Suprapubic skin (tissue), 4 donors: Measurements from ENCODE around the gene SHC3. TPM values are rescaled to one million over a fixed set of nuclear protein-coding genes. Genes with fewer than 3 reads are reported as not detected.

ENCODE experiments used
- DNase-seq, 2 donors: peaks; one replicate each; pipeline ENCODE4 v3.0.0-alpha.2; 2019; ENCODE audit warnings: low spot score in 2 of 2
- H3K27ac ChIP-seq: fragments of 200-600 bp; sonication (generic); one replicate; pipeline ENCODE4 v1.5.1; 2019
- H3K27me3 ChIP-seq: fragments of 200-600 bp; sonication (generic); one replicate; pipeline ENCODE4 v1.5.1; 2019
- H3K36me3 ChIP-seq: fragments of 200-600 bp; sonication (generic); one replicate; pipeline ENCODE4 v1.5.1; 2019
- H3K4me1 ChIP-seq: fragments of 200-600 bp; sonication (generic); one replicate; pipeline ENCODE4 v1.5.1; 2019
- H3K4me3 ChIP-seq: fragments of 200-600 bp; sonication (generic); one replicate; pipeline ENCODE4 v1.5.1; 2019; ENCODE audit warnings: mild to moderate bottlenecking
- H3K9me3 ChIP-seq: fragments of 200-600 bp; sonication (generic); one replicate; pipeline ENCODE4 v1.5.1; 2019
- EP300 ChIP-seq: sonication (generic); formaldehyde crosslinking; IDR thresholded peaks from one replicate; pipeline ENCODE4 v1.6.1; 2017; ENCODE audit warnings: antibody characterized with exemption
- POLR2A ChIP-seq, 2 donors: fragments of 450-650 bp; IDR thresholded peaks; one replicate each; pipeline ENCODE4 v1.6.1; 2017; ENCODE audit warnings: antibody characterized with exemption in 2 of 2, mild to moderate bottlenecking in 2 of 2, moderate library complexity in 2 of 2
- POLR2AphosphoS5 ChIP-seq, 3 donors: sonication (generic); formaldehyde crosslinking; IDR thresholded peaks; one replicate each; pipeline ENCODE4 v1.6.1; 2017; ENCODE audit warnings: antibody characterized with exemption in 3 of 3
- WGBS: methylation state at CpG from one replicate; pipeline ENCODE4 v1.1.5; 2018; 5-methylcytosine and 5-hydroxymethylcytosine counted together
- total RNA-seq, 4 donors: library from RNA; depleted of rRNA; stranded (reverse); fragments of >200 nt; gene quantifications; one replicate each; pipeline ENCODE4 v1.1.0, GENCODE V29; 2016
- TF ChIP-seq, protein P1 (sequence below), 2 donors: fragments of 200-600 bp in 1 of 2; fragments of 450-650 bp in 1 of 2; sonication (generic) in 1 of 2; IDR thresholded peaks; one replicate each; pipeline ENCODE4 v1.5.1; 2016 to 2019; ENCODE audit warnings: antibody characterized with exemption in 2 of 2, mild to moderate bottlenecking in 1 of 2, moderate library complexity in 1 of 2

The SHC3 gene
- total RNA-seq, 4 donors from 2014 or later = 1.7 to 6.0 (median 3.2) TPM

DNA sequence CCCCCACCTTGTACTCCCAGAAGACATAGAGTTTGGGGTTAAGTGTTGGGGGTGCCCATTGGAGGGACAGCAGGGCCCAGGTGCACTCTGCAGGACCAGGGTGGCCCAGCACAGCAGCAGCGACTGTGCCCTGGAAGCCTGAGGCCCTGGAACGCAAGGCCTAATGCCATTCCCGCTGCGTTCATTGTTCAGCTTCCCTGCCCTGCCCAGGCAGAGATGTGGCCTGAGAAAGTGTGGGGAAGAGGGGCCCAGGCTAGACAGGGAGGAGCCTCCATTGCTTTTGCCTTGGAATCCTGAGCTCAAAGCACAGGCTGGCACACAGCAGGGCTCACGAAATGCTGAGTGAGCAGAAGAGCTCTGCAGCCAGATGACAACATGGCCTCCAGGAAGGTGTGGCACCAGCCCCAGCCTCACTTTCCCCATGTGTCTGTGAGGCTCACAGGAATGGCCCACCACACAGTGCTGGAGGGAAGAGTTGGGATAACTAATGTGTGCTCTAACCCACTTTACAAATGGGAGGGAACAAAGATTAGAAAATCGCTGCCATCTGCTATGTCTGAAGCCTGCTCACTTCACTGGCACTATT, 168.0 kb downstream of the SHC3 start:
- H3K9me3 ChIP-seq = no peaks in the 10 kb centered on the region
- peaks cover 7% of the 10 kb centered on the region for H3K4me1 ChIP-seq
- H3K4me3 ChIP-seq = no peak overlapping the region
- no peak overlapping the region for H3K27ac ChIP-seq
- TF ChIP-seq POLR2AphosphoS5 (IDR thresholded peaks at IDR 0.05) = no peak
- no peak for TF ChIP-seq EP300
- TF ChIP-seq, protein P1, sequence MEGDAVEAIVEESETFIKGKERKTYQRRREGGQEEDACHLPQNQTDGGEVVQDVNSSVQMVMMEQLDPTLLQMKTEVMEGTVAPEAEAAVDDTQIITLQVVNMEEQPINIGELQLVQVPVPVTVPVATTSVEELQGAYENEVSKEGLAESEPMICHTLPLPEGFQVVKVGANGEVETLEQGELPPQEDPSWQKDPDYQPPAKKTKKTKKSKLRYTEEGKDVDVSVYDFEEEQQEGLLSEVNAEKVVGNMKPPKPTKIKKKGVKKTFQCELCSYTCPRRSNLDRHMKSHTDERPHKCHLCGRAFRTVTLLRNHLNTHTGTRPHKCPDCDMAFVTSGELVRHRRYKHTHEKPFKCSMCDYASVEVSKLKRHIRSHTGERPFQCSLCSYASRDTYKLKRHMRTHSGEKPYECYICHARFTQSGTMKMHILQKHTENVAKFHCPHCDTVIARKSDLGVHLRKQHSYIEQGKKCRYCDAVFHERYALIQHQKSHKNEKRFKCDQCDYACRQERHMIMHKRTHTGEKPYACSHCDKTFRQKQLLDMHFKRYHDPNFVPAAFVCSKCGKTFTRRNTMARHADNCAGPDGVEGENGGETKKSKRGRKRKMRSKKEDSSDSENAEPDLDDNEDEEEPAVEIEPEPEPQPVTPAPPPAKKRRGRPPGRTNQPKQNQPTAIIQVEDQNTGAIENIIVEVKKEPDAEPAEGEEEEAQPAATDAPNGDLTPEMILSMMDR (IDR thresholded peaks at IDR 0.05) = no peak
- no peak for TF ChIP-seq POLR2A (IDR thresholded peaks at IDR 0.05)
- H3K36me3 ChIP-seq = no peaks in the 10 kb centered on the region
- WGBS = 71% methylated on average over 4 of the region's 6 CpGs
- DNase-seq = no peak
- H3K27me3 ChIP-seq = no peaks in the 10 kb centered on the region

DNA sequence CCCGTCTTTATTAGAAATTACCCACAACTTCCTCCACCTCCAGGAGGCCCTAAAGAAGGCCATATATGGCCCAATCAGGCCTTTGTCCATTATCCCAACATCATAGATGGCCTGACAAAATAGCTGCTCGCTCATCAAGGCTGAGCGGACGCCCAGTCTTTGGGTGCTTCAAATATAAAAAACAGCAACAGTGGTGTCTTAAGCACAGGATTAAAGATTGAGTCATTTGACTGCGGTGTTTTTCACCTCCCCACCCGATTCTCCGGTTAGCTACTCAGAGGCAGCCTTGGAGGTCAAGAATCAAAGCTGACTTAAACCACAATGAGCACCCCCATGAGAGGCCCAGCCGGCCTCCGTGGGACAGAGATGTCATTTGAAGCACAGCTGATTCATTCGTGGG, 168.6 kb downstream of the SHC3 start:
- WGBS = 79% methylated on average over 10 of the region's 10 CpGs
- no peaks in the 10 kb centered on the region for H3K27me3 ChIP-seq
- peaks cover 7% of the 10 kb centered on the region for H3K4me1 ChIP-seq
- H3K9me3 ChIP-seq = no peaks in the 10 kb centered on the region
- H3K27ac ChIP-seq = no peak overlapping the region
- no peaks in the 10 kb centered on the region for H3K36me3 ChIP-seq
- TF ChIP-seq POLR2AphosphoS5 (IDR thresholded peaks at IDR 0.05) = no peak
- no peak for TF ChIP-seq EP300
- TF ChIP-seq POLR2A (IDR thresholded peaks at IDR 0.05) = no peak
- TF ChIP-seq, protein P1 (IDR thresholded peaks at IDR 0.05) = no peak
- DNase-seq = no peak
- H3K4me3 ChIP-seq = no peak overlapping the region

DNA sequence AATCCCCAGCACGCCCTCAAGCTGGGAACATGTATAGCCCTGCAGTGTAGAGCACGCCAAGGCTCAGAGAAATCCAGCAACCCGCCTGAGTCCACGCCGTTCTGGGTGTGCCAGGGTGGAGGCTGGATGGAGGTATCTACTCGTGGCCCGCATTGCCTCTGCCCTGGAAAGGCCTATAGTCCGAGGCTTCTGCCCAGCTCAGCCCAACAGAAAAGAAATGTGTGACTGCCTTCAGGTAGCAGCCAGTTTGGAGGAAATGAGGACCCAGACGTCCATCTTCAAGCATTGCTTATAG, 169.1 kb downstream of the SHC3 start:
- Histone ChIP-seq H3K27ac (no peak overlapping the region), H3K9me3 (no peaks in the 10 kb centered on the region), H3K36me3 (no peaks in the 10 kb centered on the region), H3K4me1 (peaks cover 7% of the 10 kb centered on the region), H3K27me3 (no peaks in the 10 kb centered on the region), H3K4me3 (no peak overlapping the region)
- no peak for DNase-seq
- no peak for TF ChIP-seq POLR2A (IDR thresholded peaks at IDR 0.05)
- WGBS = 73% methylated on average over 9 of the region's 9 CpGs

DNA sequence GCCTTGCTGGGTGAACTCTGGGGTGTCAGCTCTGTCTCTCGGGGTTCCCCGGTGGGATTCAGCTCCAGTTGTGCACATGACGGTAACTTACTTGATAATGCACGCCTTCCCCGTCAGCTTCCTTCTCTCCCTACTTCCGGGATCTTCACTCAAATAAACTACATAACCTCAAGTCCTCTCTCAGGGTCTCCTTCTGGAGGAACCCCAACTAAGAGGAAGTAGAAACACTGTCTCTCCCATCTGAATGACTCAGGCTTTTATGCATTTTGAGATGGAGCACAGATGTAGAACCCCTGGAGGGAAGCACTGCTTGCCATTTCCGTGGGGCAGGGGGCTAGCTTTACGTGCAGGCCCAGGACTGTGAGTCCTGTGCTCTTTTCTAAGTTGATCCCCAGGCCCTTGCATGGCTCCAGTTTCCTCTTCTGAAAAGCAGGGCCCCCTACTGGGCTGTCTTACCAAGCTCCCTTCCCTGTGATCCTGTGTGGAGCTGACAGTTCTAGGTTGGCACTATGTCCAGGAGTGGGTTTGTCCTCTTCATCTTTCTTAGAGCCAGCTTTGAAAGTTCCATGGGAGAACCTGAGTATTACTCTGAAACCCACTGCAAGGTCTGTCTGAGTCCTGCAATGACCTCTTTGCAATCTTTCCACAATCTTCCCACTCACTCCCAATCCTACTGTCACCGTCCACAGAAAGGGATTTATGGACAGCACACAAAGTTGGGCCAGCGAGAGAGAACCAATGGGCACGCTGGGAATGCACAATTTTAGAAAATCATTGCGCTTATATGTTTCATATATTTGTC, 169.7 kb downstream of the SHC3 start:
- H3K27ac ChIP-seq = no peak overlapping the region
- peaks cover 7% of the 10 kb centered on the region for H3K4me1 ChIP-seq
- 76% methylated on average over 12 of the region's 12 CpGs for WGBS
- no peaks in the 10 kb centered on the region for H3K9me3 ChIP-seq
- DNase-seq = no peak
- H3K36me3 ChIP-seq = no peaks in the 10 kb centered on the region
- TF ChIP-seq POLR2A (IDR thresholded peaks at IDR 0.05) (no peak), POLR2AphosphoS5 (IDR thresholded peaks at IDR 0.05) (no peak), EP300 (no peak)
- TF ChIP-seq, protein P1 (IDR thresholded peaks at IDR 0.05) = no peak
- no peak overlapping the region for H3K4me3 ChIP-seq
- no peaks in the 10 kb centered on the region for H3K27me3 ChIP-seq

DNA sequence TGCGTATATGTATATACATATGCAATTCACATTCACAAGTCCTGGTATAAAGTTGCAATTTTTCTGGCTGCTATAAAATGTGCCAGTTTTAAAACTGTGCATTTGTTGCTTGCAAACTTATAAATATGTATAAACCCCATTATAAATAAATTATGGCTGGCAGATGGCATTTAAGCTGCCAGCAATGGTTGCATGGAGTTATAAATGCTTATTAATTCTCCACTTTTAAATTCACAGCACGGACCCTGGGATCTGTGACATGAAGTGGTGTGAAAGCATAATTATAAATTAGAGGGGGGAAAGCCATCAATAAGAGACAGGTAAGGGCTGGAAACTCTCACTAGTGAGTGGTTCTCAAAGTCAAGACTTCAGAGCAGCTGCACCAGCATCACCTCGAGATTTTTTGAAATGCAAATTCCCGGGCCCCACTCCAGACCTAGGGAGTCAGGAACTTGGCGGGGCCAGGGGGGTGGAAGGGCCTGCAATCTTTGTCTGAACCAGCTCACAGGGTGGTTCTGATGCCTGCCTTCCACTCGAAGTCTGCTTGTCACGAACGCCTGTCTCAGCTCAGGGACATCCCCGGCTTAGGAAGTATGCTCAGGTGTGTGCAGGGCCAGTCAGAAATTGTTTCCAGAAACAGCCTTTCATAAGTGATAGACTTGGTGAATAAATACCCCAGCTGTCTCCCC, 170.4 kb downstream of the SHC3 start:
- DNase-seq = no peak
- TF ChIP-seq, protein P1 (IDR thresholded peaks at IDR 0.05) = no peak
- TF ChIP-seq POLR2AphosphoS5 (IDR thresholded peaks at IDR 0.05) = no peak
- no peak for TF ChIP-seq POLR2A (IDR thresholded peaks at IDR 0.05)
- TF ChIP-seq EP300 = no peak
- WGBS = 87% methylated on average over 6 of the region's 9 CpGs
- Histone ChIP-seq H3K9me3 (no peaks in the 10 kb centered on the region), H3K36me3 (no peaks in the 10 kb centered on the region), H3K27me3 (no peaks in the 10 kb centered on the region), H3K4me1 (peaks cover 7% of the 10 kb centered on the region), H3K27ac (no peak overlapping the region), H3K4me3 (no peak overlapping the region)
